ENCODE measurements around the gene FAM210A. TPM values are rescaled to one million over a fixed set of nuclear protein-coding genes. Genes with fewer than 3 reads are reported as not detected.

Gene FAM210A
- total and polyA plus RNA-seq, 9 of the 15 experiments (the other 6 are each of a cell fraction or from before 2014, with no cell fraction given): 8.3 to 41.7 (median 19.1) TPM

DNA sequence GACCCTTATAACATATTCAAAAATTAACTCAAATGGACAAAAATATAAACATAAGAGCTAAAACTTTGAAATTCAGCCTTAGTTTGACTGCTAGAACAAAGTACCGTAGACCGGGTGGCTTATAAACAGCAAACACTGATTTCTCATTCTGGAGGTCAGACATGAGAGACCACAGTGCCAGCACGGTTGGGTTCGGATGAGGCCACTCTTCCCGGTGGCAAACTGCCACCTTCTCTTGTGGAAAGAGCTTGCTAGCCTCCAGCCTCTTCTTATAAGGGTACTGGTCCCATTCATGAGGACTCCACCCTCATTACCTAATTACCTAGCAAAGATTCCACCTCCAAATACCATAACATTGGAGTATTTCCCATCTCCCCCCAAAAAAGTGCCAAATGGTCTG, 91.3 kb downstream of the FAM210A start:
- no peak for FAIRE-seq
- 2% methylated on average over 5 of the region's 5 CpGs for WGBS (ENCODE audit: insufficient coverage, low coverage, missing lambda C conversion rate)
- no peak for DNase-seq (ENCODE audit: extremely low read depth in 1 of 4, low spot score in 3 of 4)
- no peaks in the 10 kb centered on the region; the same call in 1 of the 2 replicates for H4K20me1 ChIP-seq (replicated peaks; ENCODE audit: control insufficient read depth, insufficient read depth, low read length)
- ChIA-PET POLR2A (no interaction called here), CTCF (ENCODE audit: low intra/inter-chr PET ratio) (no interaction called here)
- peaks cover 14 to 33% of the 10 kb centered on the region in 2 experiments; a peak in 4 of 5 replicates for H3K27me3 ChIP-seq (ENCODE audit: control insufficient read depth in 2 of 2, insufficient read depth in 2 of 2, low read length in 2 of 2)
- H3K9me3 ChIP-seq (replicated peaks; ENCODE audit: control insufficient read depth, insufficient read depth, low read depth, low read length): 0 out of 2 replicates have a peak, but pooled peaks cover 4% of the 10 kb centered on the region
- ATAC-seq: no peak
- intact Hi-C loops (cut with micrococcal nuclease) (no loop called here), in situ Hi-C loops (cut with MboI) (no loop called here)
- BruUV-seq (replicated peaks): no TSS peak
- H3K4me3 ChIP-seq: no peak overlapping the region
- H3K36me3 ChIP-seq (ENCODE audit: control insufficient read depth, insufficient read depth, low read length): no peaks in the 10 kb centered on the region
- no peak overlapping the region for H3K27ac ChIP-seq (ENCODE audit: extremely low read depth, low read depth, low read length)
- H2AFZ ChIP-seq (ENCODE audit: low read depth, low read length): no peak overlapping the region
- H3K4me1 ChIP-seq (replicated peaks in 1 of 2; ENCODE audit: control insufficient read depth in 2 of 2, insufficient read depth in 2 of 2, low read length in 2 of 2): no peaks in the 10 kb centered on the region; a peak in 1 of 5 replicates
- H3K79me2 ChIP-seq (ENCODE audit: control insufficient read depth, insufficient read depth, low read length): no peaks in the 10 kb centered on the region
- no peaks in the 10 kb centered on the region for H3K9me1 ChIP-seq (ENCODE audit: control insufficient read depth, insufficient read depth, low read length)
- H3K9ac ChIP-seq (ENCODE audit: insufficient read depth in 1 of 2, low read depth in 2 of 2, low read length in 2 of 2): no peak overlapping the region
- H3K4me2 ChIP-seq (ENCODE audit: insufficient read depth, low read length): no peak overlapping the region
- TF ChIP-seq POLR2H (tag; IDR thresholded peaks at IDR 0.05; ENCODE audit: low read depth): no peak
- no peak for TF ChIP-seq PCBP2 (IDR thresholded peaks at IDR 0.05; ENCODE audit: low read depth, low read length, poor library complexity, severe bottlenecking)
- TF ChIP-seq, protein P1, sequence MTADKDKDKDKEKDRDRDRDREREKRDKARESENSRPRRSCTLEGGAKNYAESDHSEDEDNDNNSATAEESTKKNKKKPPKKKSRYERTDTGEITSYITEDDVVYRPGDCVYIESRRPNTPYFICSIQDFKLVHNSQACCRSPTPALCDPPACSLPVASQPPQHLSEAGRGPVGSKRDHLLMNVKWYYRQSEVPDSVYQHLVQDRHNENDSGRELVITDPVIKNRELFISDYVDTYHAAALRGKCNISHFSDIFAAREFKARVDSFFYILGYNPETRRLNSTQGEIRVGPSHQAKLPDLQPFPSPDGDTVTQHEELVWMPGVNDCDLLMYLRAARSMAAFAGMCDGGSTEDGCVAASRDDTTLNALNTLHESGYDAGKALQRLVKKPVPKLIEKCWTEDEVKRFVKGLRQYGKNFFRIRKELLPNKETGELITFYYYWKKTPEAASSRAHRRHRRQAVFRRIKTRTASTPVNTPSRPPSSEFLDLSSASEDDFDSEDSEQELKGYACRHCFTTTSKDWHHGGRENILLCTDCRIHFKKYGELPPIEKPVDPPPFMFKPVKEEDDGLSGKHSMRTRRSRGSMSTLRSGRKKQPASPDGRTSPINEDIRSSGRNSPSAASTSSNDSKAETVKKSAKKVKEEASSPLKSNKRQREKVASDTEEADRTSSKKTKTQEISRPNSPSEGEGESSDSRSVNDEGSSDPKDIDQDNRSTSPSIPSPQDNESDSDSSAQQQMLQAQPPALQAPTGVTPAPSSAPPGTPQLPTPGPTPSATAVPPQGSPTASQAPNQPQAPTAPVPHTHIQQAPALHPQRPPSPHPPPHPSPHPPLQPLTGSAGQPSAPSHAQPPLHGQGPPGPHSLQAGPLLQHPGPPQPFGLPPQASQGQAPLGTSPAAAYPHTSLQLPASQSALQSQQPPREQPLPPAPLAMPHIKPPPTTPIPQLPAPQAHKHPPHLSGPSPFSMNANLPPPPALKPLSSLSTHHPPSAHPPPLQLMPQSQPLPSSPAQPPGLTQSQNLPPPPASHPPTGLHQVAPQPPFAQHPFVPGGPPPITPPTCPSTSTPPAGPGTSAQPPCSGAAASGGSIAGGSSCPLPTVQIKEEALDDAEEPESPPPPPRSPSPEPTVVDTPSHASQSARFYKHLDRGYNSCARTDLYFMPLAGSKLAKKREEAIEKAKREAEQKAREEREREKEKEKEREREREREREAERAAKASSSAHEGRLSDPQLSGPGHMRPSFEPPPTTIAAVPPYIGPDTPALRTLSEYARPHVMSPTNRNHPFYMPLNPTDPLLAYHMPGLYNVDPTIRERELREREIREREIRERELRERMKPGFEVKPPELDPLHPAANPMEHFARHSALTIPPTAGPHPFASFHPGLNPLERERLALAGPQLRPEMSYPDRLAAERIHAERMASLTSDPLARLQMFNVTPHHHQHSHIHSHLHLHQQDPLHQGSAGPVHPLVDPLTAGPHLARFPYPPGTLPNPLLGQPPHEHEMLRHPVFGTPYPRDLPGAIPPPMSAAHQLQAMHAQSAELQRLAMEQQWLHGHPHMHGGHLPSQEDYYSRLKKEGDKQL (CRISPR knock-in tag; IDR thresholded peaks at IDR 0.05; ENCODE audit: borderline replicate concordance): no peak
- no peak for TF ChIP-seq TFAP4 (CRISPR knock-in tag; IDR thresholded peaks at IDR 0.05; ENCODE audit: borderline replicate concordance)
- TF ChIP-seq SRSF7 (optimal IDR thresholded peaks at IDR 0.05; ENCODE audit: low read depth, low read length): no peak
- TF ChIP-seq PHF8 (IDR thresholded peaks at IDR 0.05; ENCODE audit: borderline replicate concordance, low read length): no peak
- no peak for TF ChIP-seq KLF6 (CRISPR knock-in tag; IDR thresholded peaks at IDR 0.05; ENCODE audit: borderline replicate concordance)
- no peak for TF ChIP-seq PTBP1 (IDR thresholded peaks at IDR 0.05; ENCODE audit: low read depth, low read length)
- no peak for TF ChIP-seq ZEB2 (IDR thresholded peaks at IDR 0.05)
- TF ChIP-seq, protein P2, sequence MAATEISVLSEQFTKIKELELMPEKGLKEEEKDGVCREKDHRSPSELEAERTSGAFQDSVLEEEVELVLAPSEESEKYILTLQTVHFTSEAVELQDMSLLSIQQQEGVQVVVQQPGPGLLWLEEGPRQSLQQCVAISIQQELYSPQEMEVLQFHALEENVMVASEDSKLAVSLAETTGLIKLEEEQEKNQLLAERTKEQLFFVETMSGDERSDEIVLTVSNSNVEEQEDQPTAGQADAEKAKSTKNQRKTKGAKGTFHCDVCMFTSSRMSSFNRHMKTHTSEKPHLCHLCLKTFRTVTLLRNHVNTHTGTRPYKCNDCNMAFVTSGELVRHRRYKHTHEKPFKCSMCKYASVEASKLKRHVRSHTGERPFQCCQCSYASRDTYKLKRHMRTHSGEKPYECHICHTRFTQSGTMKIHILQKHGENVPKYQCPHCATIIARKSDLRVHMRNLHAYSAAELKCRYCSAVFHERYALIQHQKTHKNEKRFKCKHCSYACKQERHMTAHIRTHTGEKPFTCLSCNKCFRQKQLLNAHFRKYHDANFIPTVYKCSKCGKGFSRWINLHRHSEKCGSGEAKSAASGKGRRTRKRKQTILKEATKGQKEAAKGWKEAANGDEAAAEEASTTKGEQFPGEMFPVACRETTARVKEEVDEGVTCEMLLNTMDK (IDR thresholded peaks at IDR 0.05; ENCODE audit: borderline replicate concordance, insufficient read depth, low read depth, low read length, poor library complexity, severe bottlenecking): no peak
- TF ChIP-seq ZNF449 (CRISPR knock-in tag; IDR thresholded peaks at IDR 0.05): no peak
- no peak for TF ChIP-seq ZNF274 (IDR thresholded peaks at IDR 0.05; ENCODE audit: borderline replicate concordance, low read depth, low read length)

Data from K562 (cell line).